ENCODE measurements around the gene FFAR2.

The FFAR2 gene

DNA sequence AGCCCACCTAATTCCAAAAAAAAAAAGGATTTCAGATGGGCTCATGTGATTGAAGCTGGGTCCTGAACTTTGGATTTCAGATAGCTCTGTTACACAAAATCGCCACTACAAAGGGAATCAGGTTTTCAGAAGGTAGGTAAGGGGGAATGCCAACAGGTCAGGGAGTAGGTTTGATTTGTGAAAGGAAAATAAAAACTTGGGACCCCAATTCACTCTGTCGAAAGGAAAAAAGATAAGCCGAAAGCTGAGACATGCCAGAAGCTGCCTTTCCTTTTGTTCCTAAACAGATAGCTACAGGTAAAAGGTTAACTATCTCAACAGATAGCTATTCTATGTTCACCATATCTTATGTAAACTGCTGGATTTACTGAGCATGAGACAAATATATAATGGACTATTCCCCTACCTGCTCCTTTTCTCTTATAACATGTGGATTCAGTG lies 38.2 kb downstream of the FFAR2 start:
- DNase-seq (ENCODE audit: low read depth in 2 of 2): no peak

- no peak for DNase-seq (ENCODE audit: low read depth in 2 of 2)
These were observed 39.7 kb downstream of the FFAR2 start for GRCh38 chr19:35487656-35488182.

GRCh38 chr19:35488677-35489076 lies 40.6 kb downstream of the FFAR2 start:
- DNase-seq (ENCODE audit: low read depth in 2 of 2): no peak

DNA sequence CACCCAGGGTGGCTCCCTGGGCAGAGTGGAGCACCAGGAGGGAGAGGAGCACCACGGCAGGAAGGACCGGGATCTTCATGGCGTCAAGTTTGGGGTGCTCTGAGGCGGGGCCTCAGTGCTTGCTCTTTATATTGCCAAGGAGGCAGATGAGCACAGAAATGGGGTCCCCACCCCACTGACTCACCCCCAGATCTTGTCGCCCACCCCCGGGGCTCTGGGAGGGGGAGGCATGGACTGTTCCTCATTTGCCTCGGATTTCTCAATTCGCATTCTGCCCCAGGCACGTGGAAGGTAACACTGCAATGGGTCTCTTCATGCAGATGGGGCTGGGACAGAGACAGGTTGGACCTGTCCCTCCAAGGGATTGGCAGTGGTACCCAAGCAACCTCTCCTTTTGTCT lies 42.3 kb downstream of the FFAR2 start, which contains the start of gene KRTDAP:
TSS of gene KRTDAP (minus strand) at position 101 of the 400 bp plus-strand sequence. CDS start at position 79, 22 bp downstream.
- no peak for DNase-seq (ENCODE audit: low read depth in 2 of 2)

- DNase-seq (ENCODE audit: low read depth in 2 of 2): no peak
These were observed 43.8 kb downstream of the FFAR2 start for GRCh38 chr19:35491836-35492360.

DNA sequence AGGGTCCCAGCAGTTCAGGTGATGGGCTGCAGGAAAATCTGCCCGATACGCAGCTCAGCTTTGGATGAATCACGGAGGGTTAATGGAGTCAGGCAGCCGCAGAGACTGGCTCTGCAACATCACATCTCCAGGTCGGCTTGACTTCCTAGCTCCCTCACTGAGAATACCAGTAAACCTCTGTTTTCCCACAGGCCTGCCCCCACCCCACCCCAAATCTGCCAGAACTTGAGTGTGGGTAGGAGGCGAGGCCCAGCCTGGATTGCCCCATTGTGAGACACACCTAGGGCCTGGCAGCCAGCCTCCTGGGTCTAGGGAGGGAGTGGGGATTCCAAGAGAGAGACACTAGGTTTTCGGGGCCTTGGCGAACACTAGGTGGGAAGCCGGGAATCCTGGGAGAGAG lies 45.9 kb downstream of the FFAR2 start:
- no peak for DNase-seq (ENCODE audit: low read depth in 2 of 2)

DNA sequence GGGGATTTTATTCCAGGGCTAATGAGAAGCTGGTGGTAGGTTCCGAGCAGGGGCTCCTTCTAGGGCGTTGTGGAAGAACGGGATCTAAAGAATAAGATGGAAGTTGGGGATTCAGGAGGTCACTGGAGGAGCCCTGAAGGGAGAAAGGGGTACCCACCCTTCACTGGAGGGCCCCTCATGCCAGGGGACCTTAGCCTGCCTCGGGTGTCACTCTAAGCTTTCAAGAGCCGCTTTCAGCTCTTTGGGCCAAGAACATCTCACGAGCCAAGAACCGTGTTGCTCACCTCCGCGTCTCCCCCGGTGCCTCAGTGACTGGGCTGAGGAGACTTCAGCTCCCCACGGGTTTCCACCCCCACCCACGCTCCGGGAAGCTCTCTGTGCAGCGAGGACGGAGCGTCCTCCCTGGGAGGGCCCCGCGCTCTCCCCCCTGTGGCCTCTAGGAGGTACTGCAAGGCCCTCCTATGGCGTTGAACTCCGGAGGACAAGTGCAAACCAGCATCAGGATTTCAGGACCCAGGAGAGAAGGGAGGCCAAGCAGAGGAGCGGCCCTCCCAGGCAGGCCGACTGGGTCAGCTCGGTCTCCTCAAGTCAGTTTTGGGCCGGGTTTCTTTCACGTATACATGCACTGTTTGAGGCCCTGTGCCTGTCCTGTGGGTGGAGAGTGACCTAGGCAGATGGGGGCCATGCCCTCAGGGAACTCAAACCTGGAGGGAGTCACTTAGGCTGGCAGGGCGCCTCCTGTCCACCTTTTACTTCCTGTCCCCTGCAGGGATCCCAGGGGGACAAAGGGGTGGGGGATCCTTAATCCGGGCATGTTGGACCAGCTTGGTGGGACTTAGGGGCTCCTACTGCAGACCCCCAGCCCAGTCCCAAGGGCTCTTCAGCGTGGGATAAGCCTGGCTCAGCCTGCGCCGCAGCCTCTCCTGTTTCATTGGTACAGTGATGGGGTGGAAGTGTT lies 47.3 kb downstream of the FFAR2 start:
- DNase-seq (ENCODE audit: low read depth in 2 of 2): peak; percentile 62 to 72

DNA sequence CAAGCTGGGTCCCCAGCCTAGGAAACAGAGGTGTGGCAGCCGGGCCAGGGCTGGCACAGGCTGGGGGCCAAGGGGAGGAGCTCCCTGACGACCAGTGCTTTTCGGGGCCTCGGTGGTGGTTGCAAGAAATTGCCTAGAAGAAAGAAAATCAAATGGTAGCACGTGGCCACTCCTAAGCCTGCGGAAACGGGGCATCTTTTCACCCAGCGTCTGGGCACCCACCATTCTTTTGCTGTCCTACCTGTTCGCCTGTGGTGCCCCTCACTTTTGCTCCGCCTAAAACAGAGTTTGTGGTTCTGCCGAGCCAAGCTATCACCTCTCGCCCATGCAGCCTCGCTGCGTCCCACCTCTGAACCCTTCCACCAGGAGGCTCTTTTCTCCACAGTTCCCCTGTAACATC lies 49.3 kb downstream of the FFAR2 start:
- DNase-seq (ENCODE audit: low read depth in 2 of 2): no peak

GRCh38 chr19:35498220-35498619 lies 50.2 kb downstream of the FFAR2 start:
- no peak for DNase-seq (ENCODE audit: low read depth in 2 of 2)

DNA sequence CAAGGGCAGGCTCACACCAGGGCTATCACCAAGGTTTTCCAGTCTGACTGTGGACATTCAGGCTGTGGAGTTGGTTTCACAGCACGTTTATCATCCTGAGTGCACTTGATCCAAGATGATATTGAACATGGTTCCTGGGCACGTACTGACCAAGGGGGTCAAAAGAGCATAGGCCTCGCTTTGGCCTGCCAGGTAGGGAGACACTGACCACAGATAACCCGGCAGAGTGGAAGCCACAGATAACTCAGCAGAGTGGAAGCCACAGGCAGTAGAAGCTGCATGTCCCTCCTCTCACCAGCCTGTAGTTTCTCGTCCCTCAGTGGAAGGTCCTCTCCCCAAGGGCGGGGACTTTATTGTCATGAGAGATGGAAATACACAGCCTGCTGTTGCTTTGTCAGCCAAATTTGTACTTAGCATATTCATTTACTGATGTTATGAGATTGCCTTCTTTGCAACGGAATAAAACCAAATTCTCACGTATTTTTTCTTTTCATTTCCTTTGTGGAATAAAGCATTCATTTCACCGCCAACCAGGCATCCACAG lies 51.0 kb downstream of the FFAR2 start:
- no peak for DNase-seq (ENCODE audit: low read depth in 2 of 2)

DNA sequence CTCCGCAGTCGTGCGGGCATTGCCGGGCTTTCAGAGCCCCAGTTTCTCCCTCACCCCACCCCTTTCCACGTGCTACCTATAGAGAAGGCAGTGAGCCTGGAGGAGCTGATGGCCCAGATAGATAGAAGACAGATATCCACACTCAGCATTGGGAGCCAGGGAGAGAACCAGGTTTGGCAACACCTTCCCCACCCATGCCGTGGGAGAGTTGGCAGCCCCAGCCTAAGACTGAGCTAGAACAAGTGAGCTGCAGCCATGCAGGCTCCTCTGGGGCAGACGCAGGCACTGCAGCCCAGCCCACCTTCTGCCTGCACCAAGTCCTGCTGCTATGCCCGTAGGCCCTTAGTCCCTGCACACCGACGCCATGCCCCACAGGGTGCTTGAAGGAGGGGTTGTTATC lies 52.6 kb downstream of the FFAR2 start:
- DNase-seq (ENCODE audit: low read depth in 2 of 2): no peak

All from stimulated activated CD8-positive, alpha-beta memory T cell treated with anti-CD3 and anti-CD28 coated beads, Interleukin-2, amount 100 ng/mL, for 48 hours (primary cell).